Measurements from ENCODE around the gene CIART.
A peak's percentile ranks its signal among the peaks of the same experiment; 100 is the strongest.
"Not testable (repeated sequence)": the region's sequence is repeated elsewhere in the genome, so short reads cannot be mapped to it uniquely, and the experiment has no call there.

CIART gene

GRCh38 chr1:150262388-150263320 lies 19.7 kb upstream of the CIART start:
- DNase-seq, result no peak

GRCh38 chr1:150263549-150263948 lies 18.8 kb upstream of the CIART start:
- DNase-seq, result no peak

- DNase-seq, result no peak
Observed at GRCh38 chr1:150267896-150268295, 14.5 kb upstream of the CIART start.

GRCh38 chr1:150268340-150268704 lies 14.0 kb upstream of the CIART start:
- DNase-seq, result no peak

GRCh38 chr1:150268705-150269403 lies 13.5 kb upstream of the CIART start, which contains the start of gene APH1A:
APH1A (minus strand) TSS chr1:150269016; CDS start chr1:150268810, 206 bp downstream.
- DNase-seq, result peak; percentile 87

GRCh38 chr1:150269451-150269850 lies 12.9 kb upstream of the CIART start:
- DNase-seq, result no peak

GRCh38 chr1:150271291-150271959 lies 10.9 kb upstream of the CIART start:
- no peak for DNase-seq

GRCh38 chr1:150273311-150273710 lies 9.0 kb upstream of the CIART start:
- DNase-seq, result no peak

GRCh38 chr1:150280138-150280707 lies 2.1 kb upstream of the CIART start:
- no peak for DNase-seq

GRCh38 chr1:150281221-150281757 lies 1.1 kb upstream of the CIART start:
- DNase-seq, result peak; percentile 48

GRCh38 chr1:150282558-150282958 lies 204 bp downstream of the CIART start:
- no peak for DNase-seq

GRCh38 chr1:150283260-150283659 lies 906 bp downstream of the CIART start:
- DNase-seq, result no peak

GRCh38 chr1:150288382-150288781 lies 6.0 kb downstream of the CIART start:
- DNase-seq, result no peak

GRCh38 chr1:150288822-150289221 lies 6.5 kb downstream of the CIART start:
- no peak for DNase-seq

GRCh38 chr1:150293433-150294253 lies 11.3 kb downstream of the CIART start, which contains the start of gene MRPS21:
MRPS21 (plus strand) TSS chr1:150293861; CDS start chr1:150294367, 506 bp downstream.
- DNase-seq, result peak; percentile 75

GRCh38 chr1:150295476-150295875 lies 13.1 kb downstream of the CIART start:
- no peak for DNase-seq

- DNase-seq, result no peak
Observed at GRCh38 chr1:150299716-150300115, 17.4 kb downstream of the CIART start.

GRCh38 chr1:150302338-150302737 lies 20.0 kb downstream of the CIART start:
- no peak for DNase-seq

- DNase-seq, result no peak
Observed at GRCh38 chr1:150302902-150303301, 20.5 kb downstream of the CIART start.

- not testable (repeated sequence) for DNase-seq
Observed at GRCh38 chr1:150308585-150308984, 26.2 kb downstream of the CIART start.

GRCh38 chr1:150309758-150310508 lies 27.6 kb downstream of the CIART start:
- no peak for DNase-seq

All from activated T-cell treated with anti-CD3 and anti-CD28 coated beads for 4 hours (primary cell).